ENCODE results near the gene ACLY. TPM values are rescaled to one million over a fixed set of nuclear protein-coding genes. Genes with fewer than 3 reads are reported as not detected.

ACLY gene
- total and polyA plus RNA-seq, 2 of the 13 experiments (the other 11 are each of a cell fraction or from before 2014, with no cell fraction given): 111 to 218 TPM

GRCh38 chr17:41888332-41888965, 30.3 kb downstream of the ACLY start (continued):
- TF ChIP-seq NPAS2 (CRISPR knock-in tag; IDR thresholded peaks at IDR 0.05; ENCODE audit: borderline replicate concordance) (no peak), ZFP91 (CRISPR knock-in tag; IDR thresholded peaks at IDR 0.05; ENCODE audit: borderline replicate concordance) (peak; percentile 82), ZNF331 (CRISPR knock-in tag; IDR thresholded peaks at IDR 0.05) (no peak), ZNF317 (CRISPR knock-in tag; IDR thresholded peaks at IDR 0.05) (no peak), DR1 (CRISPR knock-in tag; IDR thresholded peaks at IDR 0.05) (no peak), CEBPG (CRISPR knock-in tag; IDR thresholded peaks at IDR 0.05) (peak; percentile 73), FOSL1 (CRISPR knock-in tag; IDR thresholded peaks at IDR 0.05; ENCODE audit: borderline replicate concordance) (no peak), GATAD2A (CRISPR knock-in tag; IDR thresholded peaks at IDR 0.05) (no peak), HNF4A (CRISPR knock-in tag; IDR thresholded peaks at IDR 0.05) (peak; percentile 42; the same call in 1 of the 2 replicates), TCF12 (IDR thresholded peaks at IDR 0.05) (no peak), TCF12 (CRISPR knock-in tag; IDR thresholded peaks at IDR 0.05) (no peak), MTF1 (CRISPR knock-in tag; IDR thresholded peaks at IDR 0.05) (no peak), ZFP36 (IDR thresholded peaks at IDR 0.05; ENCODE audit: borderline replicate concordance, low read depth, low read length, partially characterized antibody) (no peak), CBX5 (CRISPR knock-in tag; IDR thresholded peaks at IDR 0.05; ENCODE audit: borderline replicate concordance) (no peak), ZBTB37 (CRISPR knock-in tag; IDR thresholded peaks at IDR 0.05) (no peak), ATF2 (CRISPR knock-in tag; IDR thresholded peaks at IDR 0.05) (no peak), ZSCAN31 (CRISPR knock-in tag; IDR thresholded peaks at IDR 0.05; ENCODE audit: low read depth) (no peak)
- TF ChIP-seq, protein P1, sequence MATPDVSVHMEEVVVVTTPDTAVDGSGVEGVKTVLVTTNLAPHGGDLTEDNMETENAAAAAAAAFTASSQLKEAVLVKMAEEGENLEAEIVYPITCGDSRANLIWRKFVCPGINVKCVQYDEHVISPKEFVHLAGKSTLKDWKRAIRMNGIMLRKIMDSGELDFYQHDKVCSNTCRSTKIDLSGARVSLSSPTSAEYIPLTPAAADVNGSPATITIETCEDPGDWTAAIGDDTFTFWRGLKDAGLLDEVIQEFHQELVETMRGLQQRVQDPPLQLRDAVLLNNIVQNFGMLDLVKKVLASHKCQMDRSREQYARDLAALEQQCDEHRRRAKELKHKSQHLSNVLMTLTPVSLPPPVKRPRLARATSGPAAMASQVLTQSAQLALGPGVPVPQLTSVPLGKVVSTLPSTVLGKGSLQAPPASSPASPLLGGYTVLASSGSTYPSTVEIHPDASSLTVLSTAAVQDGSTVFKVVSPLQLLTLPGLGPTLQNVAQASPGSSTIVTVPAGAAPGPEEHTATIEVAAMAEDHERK (CRISPR knock-in tag; IDR thresholded peaks at IDR 0.05; ENCODE audit: low read depth): no peak
- TF ChIP-seq, protein P2, sequence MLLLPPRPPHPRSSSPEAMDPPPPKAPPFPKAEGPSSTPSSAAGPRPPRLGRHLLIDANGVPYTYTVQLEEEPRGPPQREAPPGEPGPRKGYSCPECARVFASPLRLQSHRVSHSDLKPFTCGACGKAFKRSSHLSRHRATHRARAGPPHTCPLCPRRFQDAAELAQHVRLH (CRISPR knock-in tag; IDR thresholded peaks at IDR 0.05; ENCODE audit: borderline replicate concordance, low read depth): no peak
- TF ChIP-seq, protein P3, sequence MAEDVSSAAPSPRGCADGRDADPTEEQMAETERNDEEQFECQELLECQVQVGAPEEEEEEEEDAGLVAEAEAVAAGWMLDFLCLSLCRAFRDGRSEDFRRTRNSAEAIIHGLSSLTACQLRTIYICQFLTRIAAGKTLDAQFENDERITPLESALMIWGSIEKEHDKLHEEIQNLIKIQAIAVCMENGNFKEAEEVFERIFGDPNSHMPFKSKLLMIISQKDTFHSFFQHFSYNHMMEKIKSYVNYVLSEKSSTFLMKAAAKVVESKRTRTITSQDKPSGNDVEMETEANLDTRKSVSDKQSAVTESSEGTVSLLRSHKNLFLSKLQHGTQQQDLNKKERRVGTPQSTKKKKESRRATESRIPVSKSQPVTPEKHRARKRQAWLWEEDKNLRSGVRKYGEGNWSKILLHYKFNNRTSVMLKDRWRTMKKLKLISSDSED (CRISPR knock-in tag; IDR thresholded peaks at IDR 0.05): no peak
- TF ChIP-seq, protein P4, sequence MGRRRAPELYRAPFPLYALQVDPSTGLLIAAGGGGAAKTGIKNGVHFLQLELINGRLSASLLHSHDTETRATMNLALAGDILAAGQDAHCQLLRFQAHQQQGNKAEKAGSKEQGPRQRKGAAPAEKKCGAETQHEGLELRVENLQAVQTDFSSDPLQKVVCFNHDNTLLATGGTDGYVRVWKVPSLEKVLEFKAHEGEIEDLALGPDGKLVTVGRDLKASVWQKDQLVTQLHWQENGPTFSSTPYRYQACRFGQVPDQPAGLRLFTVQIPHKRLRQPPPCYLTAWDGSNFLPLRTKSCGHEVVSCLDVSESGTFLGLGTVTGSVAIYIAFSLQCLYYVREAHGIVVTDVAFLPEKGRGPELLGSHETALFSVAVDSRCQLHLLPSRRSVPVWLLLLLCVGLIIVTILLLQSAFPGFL (CRISPR knock-in tag; IDR thresholded peaks at IDR 0.05): no peak
- TF ChIP-seq, protein P5, sequence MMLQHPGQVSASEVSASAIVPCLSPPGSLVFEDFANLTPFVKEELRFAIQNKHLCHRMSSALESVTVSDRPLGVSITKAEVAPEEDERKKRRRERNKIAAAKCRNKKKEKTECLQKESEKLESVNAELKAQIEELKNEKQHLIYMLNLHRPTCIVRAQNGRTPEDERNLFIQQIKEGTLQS (CRISPR knock-in tag; IDR thresholded peaks at IDR 0.05): peak; percentile 58; the same call in 1 of the 2 replicates

Data from HepG2 (cell line).